Fibroblast of peridontal ligament (primary cell): ENCODE data around the gene BMP8B.
"Not testable (repeated sequence)": the region's sequence is repeated elsewhere in the genome, so short reads cannot be mapped to it uniquely, and the experiment has no call there.

ENCODE experiments used
- DNase-seq: peaks from one replicate; pipeline ENCODE4 v3.0.0-alpha.2; 2010; ENCODE audit errors: extremely low read depth

Gene BMP8B

DNA sequence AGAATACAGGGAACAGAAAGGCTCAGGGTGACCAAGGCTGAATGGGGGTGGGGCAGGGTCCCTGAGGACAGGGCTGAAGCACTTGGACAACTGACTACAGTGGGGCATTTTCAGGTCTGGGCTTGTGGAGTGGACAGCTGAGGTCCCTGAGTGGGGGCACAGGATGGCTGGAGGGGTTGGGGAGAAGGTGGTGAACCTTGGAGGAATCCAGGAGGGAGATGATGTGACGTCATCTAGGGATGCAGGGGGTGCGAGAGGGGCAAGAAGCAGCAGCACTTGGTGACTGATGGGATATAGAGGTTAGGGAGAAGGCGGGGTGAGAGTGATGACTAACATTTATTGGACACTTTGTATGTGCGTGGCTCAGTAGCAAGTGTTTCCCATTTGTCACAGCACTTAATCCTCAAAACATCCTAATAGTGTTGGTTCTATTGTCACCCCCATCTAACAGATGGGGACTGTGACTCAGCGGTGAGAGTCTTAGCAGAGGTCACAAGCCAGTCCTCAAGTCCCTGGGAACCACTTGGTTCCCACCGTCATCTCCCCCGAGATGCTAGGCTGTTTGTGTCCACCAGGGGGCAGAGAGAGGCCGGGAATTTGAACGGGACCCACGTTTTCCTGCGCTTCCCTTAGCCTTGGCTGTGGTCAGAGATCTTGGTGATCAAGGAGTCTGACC is 27.9 kb upstream of the BMP8B start:
- peak; percentile 69 for DNase-seq

DNA sequence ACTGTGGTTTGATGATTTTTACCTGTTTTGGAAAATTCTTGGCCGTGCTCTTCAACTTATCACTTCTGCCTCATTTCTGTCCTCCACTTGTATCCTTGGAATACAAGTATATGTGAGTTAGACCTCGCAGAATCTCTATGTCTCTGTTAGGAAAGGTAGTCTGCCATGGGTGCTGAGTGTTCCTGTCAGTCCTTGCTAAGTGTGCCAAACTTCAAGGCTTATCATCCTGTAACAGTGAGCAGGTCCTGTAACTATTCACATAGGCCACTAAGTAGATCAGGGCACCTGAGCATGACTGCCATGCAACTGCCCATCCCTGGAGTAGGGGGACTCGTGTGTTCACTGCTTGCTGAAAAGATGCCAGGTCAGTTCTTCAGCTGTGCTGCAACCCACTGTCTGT is 24.2 kb upstream of the BMP8B start:
- DNase-seq = no peak

DNA sequence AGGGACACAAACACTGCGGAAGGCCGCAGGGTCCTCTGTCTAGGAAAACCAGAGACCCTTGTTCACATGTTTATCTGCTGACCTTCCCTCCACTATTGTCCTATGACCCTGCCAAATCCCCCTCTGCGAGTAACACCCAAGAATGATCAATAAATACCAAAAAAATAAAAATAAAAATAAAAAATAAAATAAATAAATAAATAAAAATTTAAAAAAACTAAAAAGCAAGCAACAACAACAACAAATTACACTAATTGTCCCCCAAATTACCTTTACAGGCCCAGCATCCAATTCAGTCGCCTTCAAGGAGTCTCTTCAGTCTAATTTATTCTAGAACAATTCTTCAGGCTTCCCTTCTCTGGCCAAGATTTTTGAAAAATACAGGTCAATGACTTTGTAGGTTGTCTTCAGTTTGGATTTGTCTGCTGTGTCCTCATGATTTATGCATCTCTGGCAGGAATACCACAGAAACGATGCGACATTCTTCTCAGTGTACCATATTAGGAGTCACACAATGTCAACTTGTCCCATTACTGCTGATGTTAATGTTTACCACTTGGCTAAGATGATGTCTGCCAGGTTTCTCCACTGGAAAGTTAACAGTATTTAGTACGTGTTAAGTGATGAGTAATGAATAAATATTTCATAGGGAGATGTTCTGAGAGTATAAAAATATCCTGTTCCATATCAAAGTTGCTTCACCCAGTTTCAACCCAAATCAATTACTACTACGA is 20.3 kb upstream of the BMP8B start:
- no peak for DNase-seq

DNA sequence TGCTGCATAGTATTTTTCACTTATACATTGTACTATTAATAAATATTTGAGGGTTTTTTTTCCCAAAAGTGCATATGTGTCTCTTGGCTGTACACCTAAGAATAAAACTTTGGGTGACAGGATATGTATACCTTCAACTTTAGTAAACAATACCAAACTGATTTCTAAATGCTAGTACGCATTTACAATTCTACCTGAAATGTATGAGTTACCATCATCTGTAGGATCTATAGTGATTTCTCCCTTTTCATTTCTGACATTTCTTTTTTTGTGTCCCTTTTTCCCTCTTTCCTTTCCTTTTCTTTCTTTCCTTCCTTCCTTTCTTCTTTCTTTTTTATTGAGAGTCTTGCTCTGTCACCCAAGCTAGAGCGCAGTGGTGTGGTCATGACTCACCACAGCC is 16.7 kb upstream of the BMP8B start:
- no peak for DNase-seq

DNA sequence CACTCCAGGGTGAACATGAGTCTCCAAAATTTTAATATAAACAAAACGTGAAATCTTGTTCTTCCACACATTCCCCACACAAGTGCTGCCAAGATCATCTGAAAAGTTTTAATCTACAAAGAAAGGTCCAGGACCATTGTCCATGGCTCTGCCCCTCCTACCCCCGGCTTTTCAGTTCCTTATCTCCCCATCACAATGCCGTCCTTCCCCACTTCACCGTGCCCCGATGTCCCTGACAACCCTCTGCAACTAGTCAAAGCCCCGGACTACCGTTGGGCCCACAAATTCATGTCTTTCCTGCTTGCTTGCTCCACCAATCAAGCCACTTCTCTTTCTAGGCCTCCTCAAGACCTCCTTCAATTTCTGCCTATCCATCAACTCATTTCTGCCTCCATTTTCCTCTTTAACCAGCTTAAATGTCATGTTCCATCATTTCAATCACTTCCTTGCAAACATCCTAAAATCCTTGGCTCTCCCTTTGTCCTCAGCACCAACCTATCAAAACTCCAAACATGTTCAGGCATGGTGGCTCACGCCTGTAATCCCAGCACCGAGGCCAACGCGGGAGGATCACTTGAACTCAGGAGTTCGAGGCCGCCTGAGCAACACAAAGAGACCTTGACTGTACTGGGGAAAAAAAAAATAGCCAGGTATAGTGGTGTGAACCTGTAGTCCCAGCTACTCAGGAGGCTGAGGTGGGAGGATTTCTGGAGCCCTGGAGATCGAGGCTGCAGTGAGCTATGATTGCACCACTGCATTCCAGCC is 14.0 kb upstream of the BMP8B start:
- DNase-seq = no peak

- DNase-seq = no peak
These were observed 11.8 kb upstream of the BMP8B start for GRCh38 chr1:39800471-39800835.

DNA sequence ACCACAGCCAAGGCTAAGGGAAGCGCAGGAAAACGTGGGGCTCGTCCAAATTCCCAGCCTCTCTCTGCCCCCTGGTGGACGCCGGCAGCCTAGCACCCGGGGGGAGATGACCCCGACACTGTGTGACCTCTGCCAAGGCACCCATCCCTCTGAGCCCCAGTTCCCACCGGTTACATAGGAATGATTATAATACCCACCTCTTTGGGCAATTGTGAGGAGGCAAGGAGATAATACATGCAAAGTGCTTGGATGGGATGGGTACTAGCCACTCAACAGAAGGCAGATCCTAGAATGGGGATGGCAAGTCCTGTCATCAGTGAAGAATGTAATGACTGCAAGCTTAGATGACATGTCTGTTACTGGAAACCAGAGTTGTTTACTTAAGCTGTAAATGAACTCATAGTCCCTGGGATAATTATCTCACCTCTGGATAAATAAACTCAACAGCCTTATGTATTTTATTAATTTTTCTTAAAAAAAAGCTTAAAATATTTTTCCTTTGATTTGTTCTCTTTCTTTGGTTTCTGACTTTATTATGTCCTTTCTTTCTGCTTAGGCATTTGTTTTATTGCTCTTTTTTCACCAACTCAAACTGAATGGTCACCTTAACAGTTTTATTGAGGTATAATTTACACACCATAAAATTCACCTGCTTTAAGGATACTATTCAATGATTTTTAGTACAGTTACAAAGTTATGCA is 11.3 kb upstream of the BMP8B start:
- peak; percentile 77 for DNase-seq

DNA sequence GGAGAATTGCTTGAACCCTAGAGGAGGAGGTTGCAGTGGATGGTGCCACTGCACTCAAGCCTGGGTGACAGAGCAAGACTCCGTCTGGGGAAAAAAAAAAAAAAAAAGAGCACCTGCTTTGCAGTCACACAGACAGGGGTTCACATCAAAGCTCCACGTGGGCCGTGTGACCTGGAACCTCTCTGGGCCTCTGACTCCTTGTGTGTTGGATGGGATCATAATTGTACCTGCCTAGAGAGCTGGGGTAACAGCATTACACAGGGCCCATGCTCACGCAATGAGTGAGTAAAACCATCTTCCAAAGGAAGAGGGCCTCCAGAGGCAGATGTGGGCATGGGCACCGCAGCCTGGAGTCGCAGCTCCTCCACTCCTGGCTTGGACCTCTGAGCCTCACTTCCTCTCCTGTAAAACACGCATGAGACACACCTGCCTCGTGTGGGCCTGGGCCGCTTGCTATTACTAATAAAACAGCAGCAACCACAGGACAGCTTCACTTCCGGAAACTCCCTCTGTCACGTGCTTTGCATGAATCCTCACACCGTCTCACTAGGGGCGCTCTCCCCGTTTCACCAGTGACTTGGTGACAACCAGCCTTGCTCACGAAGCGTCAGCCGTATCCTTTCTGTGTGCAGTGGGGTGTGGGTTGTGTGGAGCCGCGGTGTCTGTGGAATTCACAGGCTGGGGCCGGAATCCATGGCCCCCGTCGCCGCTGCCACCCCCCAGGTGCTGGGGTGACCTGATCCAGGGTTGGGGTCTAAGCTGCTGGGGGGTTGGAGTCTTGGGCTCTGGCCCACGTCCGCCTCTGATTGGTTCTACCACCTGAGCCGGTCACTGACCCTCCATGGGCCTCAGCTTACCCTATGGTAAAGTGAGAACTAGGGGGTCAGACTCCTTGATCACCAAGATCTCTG is 10.4 kb upstream of the BMP8B start:
- DNase-seq = not testable (repeated sequence)

DNA sequence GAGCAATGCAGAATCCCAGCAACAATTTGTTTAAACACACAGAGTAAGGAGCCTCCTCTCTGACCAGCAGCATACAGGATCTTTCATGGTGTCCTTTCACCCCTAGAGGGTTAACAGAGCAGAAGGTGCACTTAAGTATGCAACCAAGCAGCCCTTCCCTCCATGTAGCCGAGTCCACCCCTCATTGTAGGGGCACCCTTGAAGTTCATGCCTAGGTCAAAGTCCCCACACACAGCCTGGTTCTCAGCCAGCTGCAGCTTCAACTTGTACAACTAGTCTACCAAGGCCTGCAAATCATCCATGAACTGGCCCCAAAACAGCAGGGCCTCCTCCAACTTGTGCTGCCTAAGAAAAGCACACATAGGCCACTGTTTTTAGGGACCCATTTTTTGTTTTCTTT is 7.0 kb upstream of the BMP8B start:
- no peak for DNase-seq

GRCh38 chr1:39791838-39792237 is 3.2 kb upstream of the BMP8B start:
- DNase-seq = no peak

DNA sequence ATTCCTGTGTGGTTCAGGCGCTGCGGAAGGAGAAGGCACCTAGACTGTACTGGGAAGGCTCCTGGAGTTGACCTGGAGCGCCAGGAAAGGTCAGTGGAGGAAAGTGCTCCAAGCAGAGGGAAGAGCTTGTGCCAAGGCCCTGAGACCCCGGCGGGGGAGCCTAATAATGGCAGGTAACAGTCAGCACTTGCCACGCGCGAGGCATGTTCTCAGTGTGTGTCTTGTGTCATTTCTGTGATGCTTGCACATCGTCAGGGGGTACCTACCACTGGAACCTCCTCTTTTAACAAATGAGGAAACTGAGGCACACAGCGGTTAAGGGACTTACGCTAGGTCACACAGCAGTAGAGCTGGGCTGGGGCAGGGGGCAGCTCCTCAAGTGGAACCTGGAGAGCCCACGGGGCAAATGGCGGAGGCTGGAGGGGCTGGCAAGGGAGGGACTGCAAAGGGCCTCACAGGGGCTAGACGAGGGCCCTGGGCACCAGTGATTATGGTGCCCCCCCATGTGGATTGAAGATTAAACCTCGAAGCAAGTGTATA is 976 bp upstream of the BMP8B start:
- DNase-seq = no peak

GRCh38 chr1:39788426-39788757 is 273 bp downstream of the BMP8B start:
- DNase-seq = no peak

DNA sequence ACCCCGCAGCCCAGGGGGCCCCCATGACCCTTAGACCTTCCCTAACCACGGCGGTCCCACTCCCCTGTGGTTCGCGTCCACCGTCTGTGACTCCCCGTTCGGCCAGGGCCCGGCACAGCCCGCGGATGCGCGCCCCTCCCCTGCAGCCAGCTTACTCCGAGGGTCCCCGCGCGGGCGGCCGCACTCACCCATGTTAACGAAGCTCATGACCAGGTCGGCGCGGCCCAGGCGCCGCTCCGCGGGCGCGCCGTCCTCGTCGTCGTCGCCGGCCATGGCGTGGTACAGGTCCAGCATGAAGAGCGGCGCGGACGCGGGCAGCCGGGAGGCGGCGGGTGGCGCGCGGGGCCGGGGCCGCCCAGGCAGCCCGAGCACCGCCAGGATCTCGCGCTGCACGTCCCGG is 701 bp downstream of the BMP8B start:
- DNase-seq = not testable (repeated sequence)

- no peak for DNase-seq
These were observed 1.2 kb downstream of the BMP8B start for GRCh38 chr1:39787468-39787867.

GRCh38 chr1:39787108-39787375 is 1.6 kb downstream of the BMP8B start:
- DNase-seq = not testable (repeated sequence)

DNA sequence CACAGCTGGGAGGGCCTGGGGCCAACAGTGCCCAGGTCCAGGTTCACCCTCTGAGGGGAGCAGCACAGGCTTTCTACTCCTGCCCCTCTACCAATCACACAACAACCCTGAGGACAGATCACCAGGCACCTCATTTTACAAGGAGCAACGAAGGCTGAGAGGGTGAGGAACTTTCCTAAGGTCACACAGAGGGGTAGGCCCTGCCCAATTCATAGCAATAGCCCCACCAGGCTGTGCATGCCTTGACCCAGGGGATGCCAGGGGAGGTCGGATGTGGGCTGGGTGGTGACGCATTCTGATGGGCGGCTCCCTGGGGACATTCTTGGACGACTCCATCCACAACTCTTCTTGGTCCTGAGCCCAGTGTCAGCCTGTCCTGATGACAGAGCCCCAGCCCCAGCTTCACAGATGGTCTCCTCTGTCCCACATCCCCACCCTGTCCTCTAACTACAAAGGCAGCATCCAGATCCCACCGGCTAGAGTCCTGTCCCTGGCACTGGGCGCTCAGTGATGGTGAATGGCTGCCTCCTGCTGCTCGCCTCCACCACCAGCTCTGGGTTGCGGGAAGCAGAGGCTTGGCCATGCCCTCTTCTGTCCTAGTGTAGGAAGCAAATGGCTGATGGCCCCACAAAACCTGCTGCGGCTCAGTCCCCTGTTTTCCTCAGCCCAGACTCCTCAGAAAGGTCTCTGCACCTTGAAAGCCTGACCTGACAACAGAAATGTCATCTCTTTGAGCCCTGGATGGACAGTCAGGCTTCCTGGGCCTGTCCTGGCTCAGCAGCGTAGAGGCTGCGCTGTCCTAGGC is 2.2 kb downstream of the BMP8B start:
- DNase-seq = peak; percentile 18

GRCh38 chr1:39782685-39783084 is 6.0 kb downstream of the BMP8B start:
- not testable (repeated sequence) for DNase-seq

DNA sequence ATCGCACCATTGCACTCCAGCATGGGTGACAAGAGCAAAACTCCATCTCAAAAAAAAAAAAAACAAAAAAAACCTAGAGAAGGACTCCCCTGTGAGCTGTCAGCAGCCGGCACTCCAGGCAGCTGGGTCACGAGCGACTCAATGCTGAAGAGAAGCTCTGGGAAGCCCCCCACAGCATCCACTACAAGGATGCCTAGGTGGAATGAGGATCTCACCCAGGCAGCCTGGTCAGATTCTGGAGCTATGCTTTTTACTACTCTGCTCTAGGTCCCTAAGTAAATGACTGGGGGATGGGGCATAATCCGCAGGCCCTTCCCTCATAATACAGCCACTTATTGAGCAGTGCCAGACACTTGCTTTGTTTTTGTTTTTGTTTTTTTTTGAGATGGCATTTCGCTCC is 6.6 kb downstream of the BMP8B start:
- no peak for DNase-seq

- DNase-seq = no peak
These were observed 7.3 kb downstream of the BMP8B start for GRCh38 chr1:39781349-39781715.

- DNase-seq = no peak
These were observed 8.8 kb downstream of the BMP8B start for GRCh38 chr1:39779821-39780220.

DNA sequence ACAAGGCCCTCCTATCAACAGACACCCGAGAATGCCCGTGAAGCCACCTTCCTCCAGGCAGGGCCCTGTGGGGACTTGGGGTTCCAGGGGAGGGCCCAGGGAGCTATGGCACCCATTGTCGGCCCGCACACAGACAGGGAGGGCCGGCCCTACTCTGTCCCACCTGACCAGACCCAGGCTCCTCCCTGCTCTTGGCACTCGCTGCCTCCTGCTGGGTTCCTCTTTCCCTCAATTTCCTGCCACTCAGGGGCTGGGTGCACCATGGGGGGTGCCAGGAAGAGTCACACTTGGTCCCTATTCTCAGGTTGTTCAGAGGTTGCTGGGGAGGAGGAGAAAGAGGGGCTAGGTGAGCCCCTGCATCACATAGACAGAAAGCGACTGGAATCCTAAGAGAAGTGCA is 9.5 kb downstream of the BMP8B start:
- no peak for DNase-seq
